Neural cell (in vitro differentiated cells): ENCODE measurements around the gene ADAMTS17.

Source experiments
- EP300 ChIP-seq: fragments of 450-650 bp; conservative IDR thresholded peaks from 2 replicates; pipeline ENCODE4 v1.6.1; 2014; ENCODE audit warnings: antibody characterized with exemption, mild to moderate bottlenecking, moderate library complexity; ENCODE audit not compliant: poor library complexity, severe bottlenecking
- EZH2 ChIP-seq: fragments of 200-600, 300-800 bp; shearing (Covaris generic), sonication (generic); IDR thresholded peaks from 2 replicates; pipeline ENCODE4 v1.6.1; 2014; ENCODE audit warnings: antibody characterized with exemption, low read length, borderline replicate concordance, mild to moderate bottlenecking; ENCODE audit not compliant: insufficient read depth, poor library complexity, severe bottlenecking
- POLR2AphosphoS5 ChIP-seq: IDR thresholded peaks from 2 replicates; pipeline ENCODE4 v1.6.1; 2012
- RAD21 ChIP-seq: fragments of 450-650 bp; conservative IDR thresholded peaks from 2 replicates; pipeline ENCODE4 v1.6.1; 2014; ENCODE audit warnings: antibody characterized with exemption, mild to moderate bottlenecking, moderate library complexity
- SMC3 ChIP-seq: fragments of 450-650 bp; conservative IDR thresholded peaks from 2 replicates; pipeline ENCODE4 v1.6.1; 2014; ENCODE audit warnings: antibody characterized with exemption, mild to moderate bottlenecking, moderate library complexity; ENCODE audit not compliant: poor library complexity
- TF ChIP-seq, protein P1 (sequence below): fragments of 450-650 bp; IDR thresholded peaks from 2 replicates; pipeline ENCODE4 v1.5.1; 2014; ENCODE audit warnings: antibody characterized with exemption, mild to moderate bottlenecking, moderate library complexity; ENCODE audit not compliant: poor library complexity, severe bottlenecking
- TF ChIP-seq, protein P2 (sequence below): IDR thresholded peaks from 2 replicates; pipeline ENCODE4 v1.6.1; 2012; ENCODE audit warnings: borderline replicate concordance

DNA sequence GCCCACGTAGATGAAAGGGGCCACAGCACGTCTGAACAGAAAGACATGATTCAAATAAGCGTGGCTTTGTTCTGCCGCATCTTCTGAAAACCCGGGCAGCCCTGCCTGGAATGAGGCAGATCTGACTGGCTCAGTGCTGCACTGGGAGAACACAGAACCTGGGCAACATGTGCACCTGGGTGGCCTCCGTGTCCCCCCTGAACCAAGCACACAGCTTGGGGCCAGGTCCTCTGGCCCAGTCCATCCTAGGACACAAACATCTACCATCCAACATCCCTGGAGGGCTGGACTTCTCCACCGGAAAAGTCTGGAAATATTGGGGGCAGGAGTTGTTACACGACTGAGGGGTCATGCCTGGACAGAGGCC lies 119.4 kb downstream of the ADAMTS17 start:
- TF ChIP-seq, protein P1, sequence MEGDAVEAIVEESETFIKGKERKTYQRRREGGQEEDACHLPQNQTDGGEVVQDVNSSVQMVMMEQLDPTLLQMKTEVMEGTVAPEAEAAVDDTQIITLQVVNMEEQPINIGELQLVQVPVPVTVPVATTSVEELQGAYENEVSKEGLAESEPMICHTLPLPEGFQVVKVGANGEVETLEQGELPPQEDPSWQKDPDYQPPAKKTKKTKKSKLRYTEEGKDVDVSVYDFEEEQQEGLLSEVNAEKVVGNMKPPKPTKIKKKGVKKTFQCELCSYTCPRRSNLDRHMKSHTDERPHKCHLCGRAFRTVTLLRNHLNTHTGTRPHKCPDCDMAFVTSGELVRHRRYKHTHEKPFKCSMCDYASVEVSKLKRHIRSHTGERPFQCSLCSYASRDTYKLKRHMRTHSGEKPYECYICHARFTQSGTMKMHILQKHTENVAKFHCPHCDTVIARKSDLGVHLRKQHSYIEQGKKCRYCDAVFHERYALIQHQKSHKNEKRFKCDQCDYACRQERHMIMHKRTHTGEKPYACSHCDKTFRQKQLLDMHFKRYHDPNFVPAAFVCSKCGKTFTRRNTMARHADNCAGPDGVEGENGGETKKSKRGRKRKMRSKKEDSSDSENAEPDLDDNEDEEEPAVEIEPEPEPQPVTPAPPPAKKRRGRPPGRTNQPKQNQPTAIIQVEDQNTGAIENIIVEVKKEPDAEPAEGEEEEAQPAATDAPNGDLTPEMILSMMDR: no peak
- no peak for TF ChIP-seq EZH2
- no peak for TF ChIP-seq POLR2AphosphoS5
- TF ChIP-seq, protein P2, sequence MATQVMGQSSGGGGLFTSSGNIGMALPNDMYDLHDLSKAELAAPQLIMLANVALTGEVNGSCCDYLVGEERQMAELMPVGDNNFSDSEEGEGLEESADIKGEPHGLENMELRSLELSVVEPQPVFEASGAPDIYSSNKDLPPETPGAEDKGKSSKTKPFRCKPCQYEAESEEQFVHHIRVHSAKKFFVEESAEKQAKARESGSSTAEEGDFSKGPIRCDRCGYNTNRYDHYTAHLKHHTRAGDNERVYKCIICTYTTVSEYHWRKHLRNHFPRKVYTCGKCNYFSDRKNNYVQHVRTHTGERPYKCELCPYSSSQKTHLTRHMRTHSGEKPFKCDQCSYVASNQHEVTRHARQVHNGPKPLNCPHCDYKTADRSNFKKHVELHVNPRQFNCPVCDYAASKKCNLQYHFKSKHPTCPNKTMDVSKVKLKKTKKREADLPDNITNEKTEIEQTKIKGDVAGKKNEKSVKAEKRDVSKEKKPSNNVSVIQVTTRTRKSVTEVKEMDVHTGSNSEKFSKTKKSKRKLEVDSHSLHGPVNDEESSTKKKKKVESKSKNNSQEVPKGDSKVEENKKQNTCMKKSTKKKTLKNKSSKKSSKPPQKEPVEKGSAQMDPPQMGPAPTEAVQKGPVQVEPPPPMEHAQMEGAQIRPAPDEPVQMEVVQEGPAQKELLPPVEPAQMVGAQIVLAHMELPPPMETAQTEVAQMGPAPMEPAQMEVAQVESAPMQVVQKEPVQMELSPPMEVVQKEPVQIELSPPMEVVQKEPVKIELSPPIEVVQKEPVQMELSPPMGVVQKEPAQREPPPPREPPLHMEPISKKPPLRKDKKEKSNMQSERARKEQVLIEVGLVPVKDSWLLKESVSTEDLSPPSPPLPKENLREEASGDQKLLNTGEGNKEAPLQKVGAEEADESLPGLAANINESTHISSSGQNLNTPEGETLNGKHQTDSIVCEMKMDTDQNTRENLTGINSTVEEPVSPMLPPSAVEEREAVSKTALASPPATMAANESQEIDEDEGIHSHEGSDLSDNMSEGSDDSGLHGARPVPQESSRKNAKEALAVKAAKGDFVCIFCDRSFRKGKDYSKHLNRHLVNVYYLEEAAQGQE: no peak
- TF ChIP-seq SMC3: no peak
- TF ChIP-seq RAD21: no peak
- TF ChIP-seq EP300: no peak
